SU-DHL-6 (cell line): Measurements from ENCODE around the gene RAB40AL.

ENCODE experiments used
- H2AFZ ChIP-seq: fragments of 200-600 bp; sonication (generic); 2 replicates; pipeline ENCODE4 v1.6.1; 2014; ENCODE audit warnings: low read depth, mild to moderate bottlenecking, moderate library complexity, mixed read lengths, antibody characterized with exemption, low read length; ENCODE audit not compliant: severe bottlenecking
- H3F3A ChIP-seq: fragments of 200-600 bp; shearing (Covaris generic); 2 replicates; pipeline ENCODE4 v1.6.0; 2016; ENCODE audit warnings: antibody characterized with exemption, mild to moderate bottlenecking; ENCODE audit not compliant: insufficient read depth
- H3K27ac ChIP-seq: fragments of 200-600 bp; sonication (generic); 2 replicates; pipeline ENCODE4 v1.5.1; 2016; ENCODE audit warnings: low read depth, mild to moderate bottlenecking, low read length, moderate library complexity, mixed read lengths
- H3K27me3 ChIP-seq: fragments of 200-600 bp; sonication (generic), shearing (Covaris generic); 2 replicates; pipeline ENCODE4 v1.6.0; 2014; ENCODE audit warnings: mild to moderate bottlenecking, low read length
- H3K36me3 ChIP-seq: fragments of 200-600 bp; sonication (generic); 2 replicates; pipeline ENCODE4 v1.6.1; 2014; ENCODE audit warnings: mild to moderate bottlenecking, low read length, mixed read lengths
- H3K4me2 ChIP-seq: fragments of 300-600, 200-600 bp; shearing (Covaris generic), sonication (generic); 2 replicates; pipeline ENCODE4 v1.6.0; 2014; ENCODE audit warnings: low read length, low read depth, mild to moderate bottlenecking; ENCODE audit not compliant: poor library complexity, severe bottlenecking
- H3K4me3 ChIP-seq: fragments of 200-600 bp; sonication (generic); 2 replicates; pipeline ENCODE4 v1.5.1; 2014; ENCODE audit warnings: antibody characterized with exemption, low read length, mild to moderate bottlenecking, mixed read lengths; ENCODE audit not compliant: insufficient read depth, poor library complexity, severe bottlenecking
- H3K79me2 ChIP-seq: fragments of 200-600 bp; sonication (generic); 2 replicates; pipeline ENCODE4 v1.6.1; 2014; ENCODE audit warnings: mild to moderate bottlenecking, low read length, moderate library complexity; ENCODE audit not compliant: insufficient read depth
- H3K9ac ChIP-seq: fragments of 200-600 bp; sonication (generic); 2 replicates; pipeline ENCODE4 v1.7.0; 2014; ENCODE audit warnings: mild to moderate bottlenecking, low read length
- H3K9me2 ChIP-seq: fragments of 200-600 bp; sonication (generic); replicated peaks from 2 replicates; pipeline ENCODE4 v1.6.1; 2014; ENCODE audit warnings: low read length; ENCODE audit not compliant: insufficient read depth
- H3K9me3 ChIP-seq: fragments of 200-600 bp; sonication (generic); 2 replicates; pipeline ENCODE4 v1.6.1; 2014; ENCODE audit warnings: low read length, mixed read lengths; ENCODE audit not compliant: insufficient read depth
- H4K20me1 ChIP-seq: fragments of 200-600 bp; sonication (generic); 2 replicates; pipeline ENCODE4 v1.6.1; 2014; ENCODE audit warnings: low read depth, mild to moderate bottlenecking, antibody characterized with exemption, low read length, moderate library complexity, mixed read lengths
- EZH2phosphoT487 ChIP-seq: fragments of 200-600 bp; sonication (generic), shearing (Covaris generic); conservative IDR thresholded peaks from 2 replicates; pipeline ENCODE4 v1.6.1; 2018; ENCODE audit warnings: mild to moderate bottlenecking, antibody characterized with exemption, low read length, moderate library complexity, mixed read lengths
- TF ChIP-seq, protein P1 (sequence below): fragments of 200-600 bp; sonication (generic); IDR thresholded peaks from one replicate; pipeline ENCODE4 v1.5.1; 2017; ENCODE audit warnings: antibody characterized with exemption, mild to moderate bottlenecking, low read length, moderate library complexity; ENCODE audit not compliant: insufficient read depth, poor library complexity, severe bottlenecking

Gene RAB40AL

DNA sequence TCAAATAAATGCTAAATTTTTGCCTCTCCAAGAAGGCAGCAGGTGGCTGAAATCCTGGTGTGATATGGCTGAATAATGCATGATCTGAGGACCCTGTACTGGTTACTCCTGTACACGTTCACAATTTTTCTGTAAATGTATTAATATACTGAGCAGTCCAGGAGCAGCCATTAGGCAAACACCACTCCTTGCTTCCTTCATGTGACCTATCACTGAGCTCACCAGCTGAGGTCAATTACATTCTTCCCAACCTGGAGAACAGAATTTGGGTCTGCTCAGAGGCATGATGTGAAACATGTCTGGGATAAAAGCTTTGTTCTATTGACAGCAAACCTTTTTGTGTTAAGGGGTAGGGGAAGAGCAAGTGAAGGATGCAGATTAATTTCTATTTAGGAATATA, 26.9 kb downstream of the RAB40AL start:
- Histone ChIP-seq H3K27me3 (no peaks in the 10 kb centered on the region), H3K79me2 (no peaks in the 10 kb centered on the region), H3K9me3 (no peaks in the 10 kb centered on the region), H3K4me3 (no peak overlapping the region), H3K36me3 (no peaks in the 10 kb centered on the region), H2AFZ (no peak overlapping the region), H4K20me1 (no peaks in the 10 kb centered on the region), H3K27ac (no peak overlapping the region), H3K9ac (no peak overlapping the region), H3F3A (no peaks in the 10 kb centered on the region), H3K4me2 (no peak overlapping the region), H3K9me2 (no peaks in the 10 kb centered on the region)
- TF ChIP-seq, protein P1, sequence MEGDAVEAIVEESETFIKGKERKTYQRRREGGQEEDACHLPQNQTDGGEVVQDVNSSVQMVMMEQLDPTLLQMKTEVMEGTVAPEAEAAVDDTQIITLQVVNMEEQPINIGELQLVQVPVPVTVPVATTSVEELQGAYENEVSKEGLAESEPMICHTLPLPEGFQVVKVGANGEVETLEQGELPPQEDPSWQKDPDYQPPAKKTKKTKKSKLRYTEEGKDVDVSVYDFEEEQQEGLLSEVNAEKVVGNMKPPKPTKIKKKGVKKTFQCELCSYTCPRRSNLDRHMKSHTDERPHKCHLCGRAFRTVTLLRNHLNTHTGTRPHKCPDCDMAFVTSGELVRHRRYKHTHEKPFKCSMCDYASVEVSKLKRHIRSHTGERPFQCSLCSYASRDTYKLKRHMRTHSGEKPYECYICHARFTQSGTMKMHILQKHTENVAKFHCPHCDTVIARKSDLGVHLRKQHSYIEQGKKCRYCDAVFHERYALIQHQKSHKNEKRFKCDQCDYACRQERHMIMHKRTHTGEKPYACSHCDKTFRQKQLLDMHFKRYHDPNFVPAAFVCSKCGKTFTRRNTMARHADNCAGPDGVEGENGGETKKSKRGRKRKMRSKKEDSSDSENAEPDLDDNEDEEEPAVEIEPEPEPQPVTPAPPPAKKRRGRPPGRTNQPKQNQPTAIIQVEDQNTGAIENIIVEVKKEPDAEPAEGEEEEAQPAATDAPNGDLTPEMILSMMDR: no peak
- TF ChIP-seq EZH2phosphoT487: no peak

DNA sequence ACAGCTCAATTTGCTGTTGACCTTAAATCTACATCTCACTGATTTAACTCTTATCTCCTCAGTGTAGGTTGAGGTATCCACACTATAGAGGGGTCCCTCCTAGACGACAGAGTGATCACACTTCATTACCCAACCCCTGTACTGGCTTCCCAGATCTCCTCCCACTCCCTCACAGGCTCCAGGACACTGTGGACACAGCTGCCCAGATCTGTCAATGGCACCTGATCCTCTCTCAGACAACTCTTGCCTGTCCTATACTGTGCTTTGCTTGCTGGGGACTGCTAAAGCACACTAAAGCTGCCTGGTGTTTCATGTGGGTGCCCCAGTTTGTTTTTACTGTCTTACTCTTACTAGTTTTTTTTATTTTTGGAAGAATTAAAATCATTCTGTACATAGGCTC, 27.9 kb downstream of the RAB40AL start:
- TF ChIP-seq, protein P1: no peak
- no peak for TF ChIP-seq EZH2phosphoT487
- no peaks in the 10 kb centered on the region for H4K20me1 ChIP-seq
- no peak overlapping the region for H3K4me2 ChIP-seq
- H3K9me3 ChIP-seq: no peaks in the 10 kb centered on the region
- H3F3A ChIP-seq: no peaks in the 10 kb centered on the region
- H3K4me3 ChIP-seq: no peak overlapping the region
- no peaks in the 10 kb centered on the region for H3K27me3 ChIP-seq
- no peak overlapping the region for H2AFZ ChIP-seq
- no peaks in the 10 kb centered on the region for H3K9me2 ChIP-seq
- H3K79me2 ChIP-seq: no peaks in the 10 kb centered on the region
- H3K9ac ChIP-seq: no peak overlapping the region
- no peaks in the 10 kb centered on the region for H3K36me3 ChIP-seq
- H3K27ac ChIP-seq: no peak overlapping the region

DNA sequence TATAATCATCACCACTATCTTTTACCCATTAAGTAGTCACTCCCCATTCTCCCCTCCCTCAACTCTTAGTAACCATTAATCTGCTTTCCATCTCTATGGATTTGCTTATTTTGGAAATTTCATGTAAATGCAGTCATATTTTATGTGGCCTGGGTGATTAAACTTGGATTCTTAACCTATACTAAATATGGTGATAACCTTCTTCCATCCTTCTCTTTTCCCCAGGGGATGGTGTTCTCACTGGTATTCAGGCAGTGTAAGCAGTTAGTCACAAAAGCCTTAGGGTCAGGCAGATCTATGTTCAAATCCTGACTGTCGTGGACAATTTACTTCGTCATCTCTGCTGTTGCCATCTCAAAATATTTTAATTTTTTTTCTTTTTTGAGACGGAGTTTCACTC, 29.6 kb downstream of the RAB40AL start:
- Histone ChIP-seq H2AFZ (no peak overlapping the region), H3K36me3 (no peaks in the 10 kb centered on the region), H3K27ac (no peak overlapping the region), H3K9me3 (no peaks in the 10 kb centered on the region), H3K9ac (no peak overlapping the region), H3F3A (no peaks in the 10 kb centered on the region), H3K4me2 (no peak overlapping the region), H3K4me3 (no peak overlapping the region), H3K9me2 (no peaks in the 10 kb centered on the region), H3K27me3 (no peaks in the 10 kb centered on the region), H4K20me1 (no peaks in the 10 kb centered on the region), H3K79me2 (no peaks in the 10 kb centered on the region)
- TF ChIP-seq, protein P1: no peak
- TF ChIP-seq EZH2phosphoT487: no peak
